ENCODE measurements around the gene ARL15.

- TF ChIP-seq CTCF (IDR thresholded peaks at IDR 0.05) (no peak), POLR2A (IDR thresholded peaks at IDR 0.05) (no peak)
Observed at GRCh38 chr5:54278036-54278830, 32.1 kb downstream of the ARL15 start.

Measured in vagina (tissue), 2 donors.